ENCODE measurements around the gene PLPP4.

DNA sequence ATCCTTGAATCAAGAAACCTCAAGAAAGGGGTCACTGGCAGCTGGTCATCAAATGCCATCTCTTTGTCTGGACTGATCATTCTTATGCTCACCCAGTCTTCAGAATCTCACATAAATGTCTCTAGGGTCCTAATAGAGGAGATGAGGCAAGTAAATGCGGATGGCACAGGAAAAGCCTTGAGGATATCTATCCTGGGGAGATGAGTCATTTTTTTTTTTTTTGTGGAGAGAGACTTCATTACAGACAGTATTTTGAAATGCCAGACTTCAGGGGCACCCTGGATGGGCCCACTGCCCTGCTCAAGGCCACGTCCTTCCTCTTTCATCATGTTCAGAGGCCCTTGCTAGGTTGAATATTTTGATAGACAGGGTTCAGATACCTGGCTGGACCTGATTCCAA, 19.5 kb upstream of the PLPP4 start:
- TF ChIP-seq EP300 (conservative IDR thresholded peaks at IDR 0.05; ENCODE audit: poor library complexity, severe bottlenecking) (no peak), POLR2AphosphoS5 (IDR thresholded peaks at IDR 0.05) (no peak)
- TF ChIP-seq, protein P1, sequence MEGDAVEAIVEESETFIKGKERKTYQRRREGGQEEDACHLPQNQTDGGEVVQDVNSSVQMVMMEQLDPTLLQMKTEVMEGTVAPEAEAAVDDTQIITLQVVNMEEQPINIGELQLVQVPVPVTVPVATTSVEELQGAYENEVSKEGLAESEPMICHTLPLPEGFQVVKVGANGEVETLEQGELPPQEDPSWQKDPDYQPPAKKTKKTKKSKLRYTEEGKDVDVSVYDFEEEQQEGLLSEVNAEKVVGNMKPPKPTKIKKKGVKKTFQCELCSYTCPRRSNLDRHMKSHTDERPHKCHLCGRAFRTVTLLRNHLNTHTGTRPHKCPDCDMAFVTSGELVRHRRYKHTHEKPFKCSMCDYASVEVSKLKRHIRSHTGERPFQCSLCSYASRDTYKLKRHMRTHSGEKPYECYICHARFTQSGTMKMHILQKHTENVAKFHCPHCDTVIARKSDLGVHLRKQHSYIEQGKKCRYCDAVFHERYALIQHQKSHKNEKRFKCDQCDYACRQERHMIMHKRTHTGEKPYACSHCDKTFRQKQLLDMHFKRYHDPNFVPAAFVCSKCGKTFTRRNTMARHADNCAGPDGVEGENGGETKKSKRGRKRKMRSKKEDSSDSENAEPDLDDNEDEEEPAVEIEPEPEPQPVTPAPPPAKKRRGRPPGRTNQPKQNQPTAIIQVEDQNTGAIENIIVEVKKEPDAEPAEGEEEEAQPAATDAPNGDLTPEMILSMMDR (IDR thresholded peaks at IDR 0.05; ENCODE audit: poor library complexity, severe bottlenecking): no peak

All from neural cell (in vitro differentiated cells).